Inflammatory macrophage treated with lipopolysaccharide for 4 hours (primary cell): Measurements from ENCODE around the gene DYRK2.
A peak's percentile ranks its signal among the peaks of the same experiment; 100 is the strongest.

ENCODE experiments used
- DNase-seq: peaks from one replicate; pipeline ENCODE4 v3.0.0-alpha.2; 2020

Gene DYRK2

GRCh38 chr12:67647181-67647798, 1.3 kb upstream of the DYRK2 start:
- no peak for DNase-seq

- DNase-seq, result peak; percentile 70
Measured at GRCh38 chr12:67647799-67648520, 585 bp upstream of the DYRK2 start.

- DNase-seq, result no peak
Measured at GRCh38 chr12:67649261-67649569, 670 bp downstream of the DYRK2 start.

GRCh38 chr12:67649570-67650387, 1.2 kb downstream of the DYRK2 start:
- DNase-seq, result peak; percentile 69

GRCh38 chr12:67650388-67651131, 2.0 kb downstream of the DYRK2 start:
- DNase-seq, result no peak

GRCh38 chr12:67651132-67651695, 2.7 kb downstream of the DYRK2 start:
- DNase-seq, result no peak

GRCh38 chr12:67655829-67656228, 7.3 kb downstream of the DYRK2 start:
- no peak for DNase-seq

GRCh38 chr12:67656251-67656650, 7.7 kb downstream of the DYRK2 start:
- DNase-seq, result no peak

- no peak for DNase-seq
Measured at GRCh38 chr12:67658486-67658885, 9.9 kb downstream of the DYRK2 start.

- no peak for DNase-seq
Measured at GRCh38 chr12:67659292-67659691, 10.7 kb downstream of the DYRK2 start.

GRCh38 chr12:67661311-67662021, 12.9 kb downstream of the DYRK2 start:
- DNase-seq, result no peak

GRCh38 chr12:67662910-67663538, 14.5 kb downstream of the DYRK2 start:
- DNase-seq, result no peak

- no peak for DNase-seq
Measured at GRCh38 chr12:67664171-67664570, 15.6 kb downstream of the DYRK2 start.

GRCh38 chr12:67665679-67666078, 17.1 kb downstream of the DYRK2 start:
- no peak for DNase-seq

GRCh38 chr12:67666605-67667004, 18.1 kb downstream of the DYRK2 start:
- DNase-seq, result no peak

GRCh38 chr12:67667276-67668073, 18.9 kb downstream of the DYRK2 start:
- no peak for DNase-seq

GRCh38 chr12:67669217-67669933, 20.8 kb downstream of the DYRK2 start:
- DNase-seq, result no peak

GRCh38 chr12:67669934-67670631, 21.5 kb downstream of the DYRK2 start:
- no peak for DNase-seq

- no peak for DNase-seq
Measured at GRCh38 chr12:67671419-67671818, 22.9 kb downstream of the DYRK2 start.

GRCh38 chr12:67671892-67672291, 23.3 kb downstream of the DYRK2 start:
- DNase-seq, result no peak
